ENCODE results near the gene UBE2V1. TPM values are rescaled to one million over a fixed set of nuclear protein-coding genes. Genes with fewer than 3 reads are reported as not detected.

Gene UBE2V1
- total and polyA plus RNA-seq, 2 of the 13 experiments (the other 11 are each of a cell fraction or from before 2014, with no cell fraction given) = 81.3 to 132 TPM

DNA sequence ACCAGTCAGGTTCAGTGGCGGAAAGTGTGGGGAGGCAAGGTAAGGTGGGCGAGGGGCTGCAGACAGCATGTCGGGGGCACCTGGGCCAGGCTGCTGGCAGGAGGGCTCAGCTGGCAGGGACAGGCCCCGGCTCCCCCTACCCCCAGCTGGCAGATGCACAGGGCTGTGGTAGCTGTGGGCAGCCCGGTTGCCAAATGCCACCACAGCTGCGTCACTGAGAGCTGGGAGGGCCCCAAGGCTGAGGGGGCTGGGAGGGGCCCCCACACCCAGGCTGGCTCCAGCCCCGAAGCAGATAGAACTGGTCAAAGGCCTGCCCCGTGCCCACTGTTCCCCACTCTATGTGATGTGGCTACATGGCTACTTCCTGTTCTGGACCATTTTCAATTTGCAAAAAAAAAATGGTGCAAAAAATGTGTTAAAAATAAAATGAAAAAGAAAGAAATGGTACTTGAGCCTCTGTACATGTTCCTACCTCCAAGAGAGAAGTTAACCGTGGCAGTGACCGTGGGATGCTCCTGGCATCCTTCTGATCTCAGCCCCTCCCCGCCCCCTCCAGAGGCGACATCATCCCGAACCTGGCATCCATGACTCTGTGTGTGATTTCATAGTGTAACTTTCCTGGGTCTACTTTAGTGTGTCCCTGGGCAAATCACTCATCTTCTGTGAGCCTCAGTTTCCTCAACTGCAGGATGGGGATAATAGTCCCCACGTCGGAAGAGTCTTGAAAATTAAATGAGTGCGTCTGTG is 64.4 kb downstream of the UBE2V1 start (continued):
- TF ChIP-seq, protein P1, sequence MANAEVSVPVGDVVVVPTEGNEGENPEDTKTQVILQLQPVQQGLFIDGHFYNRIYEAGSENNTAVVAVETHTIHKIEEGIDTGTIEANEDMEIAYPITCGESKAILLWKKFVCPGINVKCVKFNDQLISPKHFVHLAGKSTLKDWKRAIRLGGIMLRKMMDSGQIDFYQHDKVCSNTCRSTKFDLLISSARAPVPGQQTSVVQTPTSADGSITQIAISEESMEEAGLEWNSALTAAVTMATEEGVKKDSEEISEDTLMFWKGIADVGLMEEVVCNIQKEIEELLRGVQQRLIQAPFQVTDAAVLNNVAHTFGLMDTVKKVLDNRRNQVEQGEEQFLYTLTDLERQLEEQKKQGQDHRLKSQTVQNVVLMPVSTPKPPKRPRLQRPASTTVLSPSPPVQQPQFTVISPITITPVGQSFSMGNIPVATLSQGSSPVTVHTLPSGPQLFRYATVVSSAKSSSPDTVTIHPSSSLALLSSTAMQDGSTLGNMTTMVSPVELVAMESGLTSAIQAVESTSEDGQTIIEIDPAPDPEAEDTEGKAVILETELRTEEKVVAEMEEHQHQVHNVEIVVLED (CRISPR knock-in tag; IDR thresholded peaks at IDR 0.05; ENCODE audit: borderline replicate concordance) = no peak
- TF ChIP-seq ZMYM2 (CRISPR knock-in tag; IDR thresholded peaks at IDR 0.05) = no peak
- TF ChIP-seq ZMAT3 (CRISPR knock-in tag; conservative IDR thresholded peaks at IDR 0.05) = no peak
- TF ChIP-seq ZKSCAN8 (CRISPR knock-in tag; IDR thresholded peaks at IDR 0.05; ENCODE audit: borderline replicate concordance) = no peak
- no peak for TF ChIP-seq ZBTB7B (CRISPR knock-in tag; IDR thresholded peaks at IDR 0.05)
- TF ChIP-seq, protein P2, sequence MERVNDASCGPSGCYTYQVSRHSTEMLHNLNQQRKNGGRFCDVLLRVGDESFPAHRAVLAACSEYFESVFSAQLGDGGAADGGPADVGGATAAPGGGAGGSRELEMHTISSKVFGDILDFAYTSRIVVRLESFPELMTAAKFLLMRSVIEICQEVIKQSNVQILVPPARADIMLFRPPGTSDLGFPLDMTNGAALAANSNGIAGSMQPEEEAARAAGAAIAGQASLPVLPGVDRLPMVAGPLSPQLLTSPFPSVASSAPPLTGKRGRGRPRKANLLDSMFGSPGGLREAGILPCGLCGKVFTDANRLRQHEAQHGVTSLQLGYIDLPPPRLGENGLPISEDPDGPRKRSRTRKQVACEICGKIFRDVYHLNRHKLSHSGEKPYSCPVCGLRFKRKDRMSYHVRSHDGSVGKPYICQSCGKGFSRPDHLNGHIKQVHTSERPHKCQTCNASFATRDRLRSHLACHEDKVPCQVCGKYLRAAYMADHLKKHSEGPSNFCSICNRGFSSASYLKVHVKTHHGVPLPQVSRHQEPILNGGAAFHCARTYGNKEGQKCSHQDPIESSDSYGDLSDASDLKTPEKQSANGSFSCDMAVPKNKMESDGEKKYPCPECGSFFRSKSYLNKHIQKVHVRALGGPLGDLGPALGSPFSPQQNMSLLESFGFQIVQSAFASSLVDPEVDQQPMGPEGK (CRISPR knock-in tag; IDR thresholded peaks at IDR 0.05) = 0 out of 2 replicates have a peak, but pooled peaks have one; percentile 26
- TF ChIP-seq HNRNPH1 (optimal IDR thresholded peaks at IDR 0.05; ENCODE audit: low read depth, low read length) = no peak
- TF ChIP-seq TCF7L2 (IDR thresholded peaks at IDR 0.05; ENCODE audit: low read depth, low read length) = no peak
- TF ChIP-seq, protein P3, sequence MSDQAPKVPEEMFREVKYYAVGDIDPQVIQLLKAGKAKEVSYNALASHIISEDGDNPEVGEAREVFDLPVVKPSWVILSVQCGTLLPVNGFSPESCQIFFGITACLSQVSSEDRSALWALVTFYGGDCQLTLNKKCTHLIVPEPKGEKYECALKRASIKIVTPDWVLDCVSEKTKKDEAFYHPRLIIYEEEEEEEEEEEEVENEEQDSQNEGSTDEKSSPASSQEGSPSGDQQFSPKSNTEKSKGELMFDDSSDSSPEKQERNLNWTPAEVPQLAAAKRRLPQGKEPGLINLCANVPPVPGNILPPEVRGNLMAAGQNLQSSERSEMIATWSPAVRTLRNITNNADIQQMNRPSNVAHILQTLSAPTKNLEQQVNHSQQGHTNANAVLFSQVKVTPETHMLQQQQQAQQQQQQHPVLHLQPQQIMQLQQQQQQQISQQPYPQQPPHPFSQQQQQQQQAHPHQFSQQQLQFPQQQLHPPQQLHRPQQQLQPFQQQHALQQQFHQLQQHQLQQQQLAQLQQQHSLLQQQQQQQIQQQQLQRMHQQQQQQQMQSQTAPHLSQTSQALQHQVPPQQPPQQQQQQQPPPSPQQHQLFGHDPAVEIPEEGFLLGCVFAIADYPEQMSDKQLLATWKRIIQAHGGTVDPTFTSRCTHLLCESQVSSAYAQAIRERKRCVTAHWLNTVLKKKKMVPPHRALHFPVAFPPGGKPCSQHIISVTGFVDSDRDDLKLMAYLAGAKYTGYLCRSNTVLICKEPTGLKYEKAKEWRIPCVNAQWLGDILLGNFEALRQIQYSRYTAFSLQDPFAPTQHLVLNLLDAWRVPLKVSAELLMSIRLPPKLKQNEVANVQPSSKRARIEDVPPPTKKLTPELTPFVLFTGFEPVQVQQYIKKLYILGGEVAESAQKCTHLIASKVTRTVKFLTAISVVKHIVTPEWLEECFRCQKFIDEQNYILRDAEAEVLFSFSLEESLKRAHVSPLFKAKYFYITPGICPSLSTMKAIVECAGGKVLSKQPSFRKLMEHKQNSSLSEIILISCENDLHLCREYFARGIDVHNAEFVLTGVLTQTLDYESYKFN (CRISPR knock-in tag; conservative IDR thresholded peaks at IDR 0.05) = no peak
- no peak for TF ChIP-seq ZNF350 (CRISPR knock-in tag; IDR thresholded peaks at IDR 0.05; ENCODE audit: borderline replicate concordance, low read depth)
- TF ChIP-seq CREM (IDR thresholded peaks at IDR 0.05) = no peak
- no peak for TF ChIP-seq CREM (CRISPR knock-in tag; IDR thresholded peaks at IDR 0.05)
- TF ChIP-seq, protein P4, sequence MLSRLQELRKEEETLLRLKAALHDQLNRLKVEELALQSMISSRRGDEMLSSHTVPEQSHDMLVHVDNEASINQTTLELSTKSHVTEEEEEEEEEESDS (CRISPR knock-in tag; IDR thresholded peaks at IDR 0.05; ENCODE audit: borderline replicate concordance) = no peak
- no peak for TF ChIP-seq TOPORS (CRISPR knock-in tag; IDR thresholded peaks at IDR 0.05)
- TF ChIP-seq ZNF816 (CRISPR knock-in tag; IDR thresholded peaks at IDR 0.05; ENCODE audit: borderline replicate concordance) = no peak
